Measurements from ENCODE around the gene HK2. TPM values are rescaled to one million over a fixed set of nuclear protein-coding genes. Genes with fewer than 3 reads are reported as not detected.

Gene HK2
- total RNA-seq, 1 experiment from 2014 or later, result 43.8 TPM

DNA sequence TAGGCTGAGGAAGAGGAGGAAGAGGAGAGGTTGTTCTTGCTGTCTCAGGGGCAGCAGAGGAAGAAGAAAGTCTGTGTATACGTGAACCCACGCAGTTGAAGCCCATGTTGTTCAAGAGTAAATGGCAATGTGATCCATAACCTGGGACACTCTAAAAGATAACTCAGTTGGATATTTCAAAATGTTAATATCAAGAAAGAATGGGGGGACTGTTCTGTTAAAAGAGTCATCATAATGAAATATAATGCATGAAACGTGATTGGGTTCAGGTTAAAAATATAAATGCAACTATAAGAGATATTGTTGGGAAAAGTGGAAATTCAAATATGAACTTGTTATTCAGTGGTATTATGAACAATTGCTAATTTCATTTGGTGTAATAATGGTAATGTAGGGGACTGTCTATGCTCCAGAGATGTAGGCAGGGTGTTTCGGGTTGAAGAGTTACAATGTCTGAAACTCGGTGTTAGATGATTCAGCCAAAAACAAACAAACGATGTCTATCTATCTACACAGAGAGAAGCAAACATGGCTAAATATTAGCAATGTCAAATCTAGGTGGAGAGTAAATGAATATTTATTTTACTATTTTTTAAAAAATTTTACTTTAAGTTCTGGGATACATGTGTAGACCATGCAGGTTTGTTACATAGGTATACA is 103.4 kb downstream of the HK2 start:
- intact Hi-C loops (cut with micrococcal nuclease), result no loop called here

DNA sequence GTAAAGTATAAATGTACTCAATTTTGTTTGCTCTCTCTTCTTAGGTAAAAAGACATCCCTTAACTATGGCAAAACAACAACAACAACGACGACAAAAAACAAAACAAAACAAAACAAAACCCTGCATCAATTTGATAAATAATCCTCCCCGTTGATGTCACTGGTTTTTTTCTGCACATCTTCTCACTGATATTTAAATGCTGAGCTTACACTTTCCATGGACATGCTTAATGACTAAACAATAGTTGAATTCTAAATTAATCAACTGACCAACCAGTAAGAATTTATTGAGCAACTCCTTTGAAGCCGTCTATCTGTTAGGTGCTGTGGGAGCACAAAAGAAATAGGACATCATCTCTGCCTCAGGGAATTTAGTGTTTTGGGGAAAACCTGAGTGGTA is 104.3 kb downstream of the HK2 start:
- Histone ChIP-seq H3K27ac (ENCODE audit: low read length) (no peak overlapping the region), H3K4me3 (ENCODE audit: low read length) (no peak overlapping the region), H3K79me2 (ENCODE audit: low read length) (no peaks in the 10 kb centered on the region), H3F3A (ENCODE audit: low read length, unreplicated experiment) (no peaks in the 10 kb centered on the region), H3K36me3 (ENCODE audit: low read depth, low read length) (no peaks in the 10 kb centered on the region), H4K20me1 (ENCODE audit: low read length) (no peaks in the 10 kb centered on the region), H2AFZ (ENCODE audit: low read length) (no peak overlapping the region), H3K9me3 (ENCODE audit: low read length) (no peaks in the 10 kb centered on the region), H3K4me2 (ENCODE audit: low read length) (no peak overlapping the region), H3K9me2 (replicated peaks; ENCODE audit: low read length) (no peaks in the 10 kb centered on the region), H3K4me1 (ENCODE audit: insufficient read depth, low read length) (peaks cover 4% of the 10 kb centered on the region), H3K9ac (ENCODE audit: low read length) (no peak overlapping the region), H3K27me3 (ENCODE audit: low read length) (no peaks in the 10 kb centered on the region)
- ChIA-PET CTCF (no interaction called here), POLR2A (ENCODE audit: unreplicated experiment) (no interaction called here)
- BruUV-seq (replicated peaks), result no TSS peak
- intact Hi-C loops (cut with micrococcal nuclease), result no loop called here
- no peak for TF ChIP-seq EZH2 (IDR thresholded peaks at IDR 0.05; ENCODE audit: low read length, unreplicated experiment)
- no peak for TF ChIP-seq EZH2phosphoT487 (IDR thresholded peaks at IDR 0.05; ENCODE audit: borderline replicate concordance, low read length)
- TF ChIP-seq, protein P1, sequence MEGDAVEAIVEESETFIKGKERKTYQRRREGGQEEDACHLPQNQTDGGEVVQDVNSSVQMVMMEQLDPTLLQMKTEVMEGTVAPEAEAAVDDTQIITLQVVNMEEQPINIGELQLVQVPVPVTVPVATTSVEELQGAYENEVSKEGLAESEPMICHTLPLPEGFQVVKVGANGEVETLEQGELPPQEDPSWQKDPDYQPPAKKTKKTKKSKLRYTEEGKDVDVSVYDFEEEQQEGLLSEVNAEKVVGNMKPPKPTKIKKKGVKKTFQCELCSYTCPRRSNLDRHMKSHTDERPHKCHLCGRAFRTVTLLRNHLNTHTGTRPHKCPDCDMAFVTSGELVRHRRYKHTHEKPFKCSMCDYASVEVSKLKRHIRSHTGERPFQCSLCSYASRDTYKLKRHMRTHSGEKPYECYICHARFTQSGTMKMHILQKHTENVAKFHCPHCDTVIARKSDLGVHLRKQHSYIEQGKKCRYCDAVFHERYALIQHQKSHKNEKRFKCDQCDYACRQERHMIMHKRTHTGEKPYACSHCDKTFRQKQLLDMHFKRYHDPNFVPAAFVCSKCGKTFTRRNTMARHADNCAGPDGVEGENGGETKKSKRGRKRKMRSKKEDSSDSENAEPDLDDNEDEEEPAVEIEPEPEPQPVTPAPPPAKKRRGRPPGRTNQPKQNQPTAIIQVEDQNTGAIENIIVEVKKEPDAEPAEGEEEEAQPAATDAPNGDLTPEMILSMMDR (conservative IDR thresholded peaks at IDR 0.05; ENCODE audit: low read depth, low read length), result no peak
- ATAC-seq (no peak), DNase-seq (no peak)

More for the DNA sequence above, 103.4 kb downstream of the HK2 start:
- no peaks in the 10 kb centered on the region for H3K27me3 ChIP-seq (ENCODE audit: low read length)
- TF ChIP-seq, protein P1 (conservative IDR thresholded peaks at IDR 0.05; ENCODE audit: low read depth, low read length), result no peak
- TF ChIP-seq EZH2 (IDR thresholded peaks at IDR 0.05; ENCODE audit: low read length, unreplicated experiment), result no peak
- no peak for TF ChIP-seq EZH2phosphoT487 (IDR thresholded peaks at IDR 0.05; ENCODE audit: borderline replicate concordance, low read length)
- ATAC-seq (peak; percentile 88), DNase-seq (peak; percentile 50)
- H4K20me1 ChIP-seq (ENCODE audit: low read length), result no peaks in the 10 kb centered on the region
- H3K9me3 ChIP-seq (ENCODE audit: low read length), result no peaks in the 10 kb centered on the region
- POLR2A ChIA-PET (ENCODE audit: unreplicated experiment), result no interaction called here
- H3K27ac ChIP-seq (ENCODE audit: low read length), result no peak overlapping the region
- no peaks in the 10 kb centered on the region for H3K36me3 ChIP-seq (ENCODE audit: low read depth, low read length)
- 0 out of 2 replicates have a peak overlapping the region, but pooled peaks have one; percentile 34 for H3K4me2 ChIP-seq (ENCODE audit: low read length)
- H3K4me1 ChIP-seq (ENCODE audit: insufficient read depth, low read length), result peaks cover 4% of the 10 kb centered on the region
- no peak overlapping the region for H2AFZ ChIP-seq (ENCODE audit: low read length)
- no peaks in the 10 kb centered on the region for H3K79me2 ChIP-seq (ENCODE audit: low read length)
- CTCF ChIA-PET, result no interaction called here
- H3K4me3 ChIP-seq (ENCODE audit: low read length), result no peak overlapping the region
- H3F3A ChIP-seq (ENCODE audit: low read length, unreplicated experiment), result no peaks in the 10 kb centered on the region
- no peaks in the 10 kb centered on the region for H3K9me2 ChIP-seq (replicated peaks; ENCODE audit: low read length)
- no peak overlapping the region for H3K9ac ChIP-seq (ENCODE audit: low read length)
- BruUV-seq (replicated peaks), result no TSS peak
